Endothelial cell of umbilical vein (primary cell): Measurements from ENCODE around the gene TSHB. TPM values are rescaled to one million over a fixed set of nuclear protein-coding genes. Genes with fewer than 3 reads are reported as not detected.

Source experiments
- BruUV-seq: library from RNA; stranded (reverse); fragments of 400-500 nt; replicated peaks from 2 replicates; lab custom pipeline; 2021; lab: Mats Ljungman, UMichigan
- CTCF ChIA-PET: fragments of 300-600, 350-600 bp; sonication (Branson Sonifier 250); formaldehyde crosslinking; loops from one replicate; lab custom pipeline; 2021; ENCODE audit warnings: antibody characterized with exemption, inconsistent platforms; lab: Charles Lee
- POLR2A ChIA-PET: fragments of 300-600, 350-600 bp; sonication (Branson Sonifier 250); formaldehyde crosslinking; loops from one replicate; lab custom pipeline; 2021; ENCODE audit warnings: antibody characterized with exemption, inconsistent platforms; lab: Charles Lee
- DNase-seq: peaks from one replicate; pipeline ENCODE4 v3.0.0-alpha.2; 2011; ENCODE audit warnings: low read depth, low spot score
- FAIRE-seq: peaks from 2 replicates; lab custom pipeline; 2011; peaks lifted over from hg19 to GRCh38; lab: Jason Lieb, UNC
- H2AFZ ChIP-seq: 2 replicates; pipeline ENCODE4 v1.6.0; 2012; ENCODE audit warnings: low read depth, low read length, control low read depth, inconsistent platforms
- H3K27ac ChIP-seq: 2 replicates; pipeline ENCODE4 v1.5.1; 2011; ENCODE audit warnings: low read depth, mild to moderate bottlenecking, control low read depth, low read length, moderate library complexity; ENCODE audit not compliant: insufficient read depth
- H3K27me3 ChIP-seq, 2 experiments: 2 replicates each; pipeline versions ENCODE4 v1.6.0 to v1.6.1; 2011; ENCODE audit warnings: low read length in 2 of 2, mixed read lengths in 1 of 2; ENCODE audit not compliant: control insufficient read depth in 2 of 2, insufficient read depth in 2 of 2
- H3K36me3 ChIP-seq, 2 experiments: 2 replicates in 1 of 2; 3 replicates in 1 of 2; pipeline ENCODE4 v1.5.1; 2011; ENCODE audit warnings: low read length in 2 of 2, mild to moderate bottlenecking in 1 of 2, moderate library complexity in 1 of 2; ENCODE audit not compliant: control insufficient read depth in 2 of 2, insufficient read depth in 2 of 2; ENCODE audit errors: extremely low read depth in 1 of 2
- H3K4me1 ChIP-seq: 3 replicates; pipeline ENCODE4 v1.5.1; 2011; ENCODE audit warnings: mild to moderate bottlenecking, low read length; ENCODE audit not compliant: control insufficient read depth, insufficient read depth; ENCODE audit errors: extremely low read depth
- H3K4me2 ChIP-seq: 2 replicates; pipeline ENCODE4 v1.6.1; 2011; ENCODE audit warnings: low read length, control low read depth, mixed read lengths; ENCODE audit not compliant: insufficient read depth
- H3K4me3 ChIP-seq, 3 experiments: fragments of 200-600 bp in 1 of 3; sonication (generic), shearing (Covaris generic) in 1 of 3; replicated peaks in 1 of 3; 2 replicates each; pipeline ENCODE4 v1.5.1; 2011 to 2016; ENCODE audit warnings: control low read depth in 3 of 3, low read length in 3 of 3, mild to moderate bottlenecking in 2 of 3, inconsistent platforms in 1 of 3, low read depth in 1 of 3, moderate library complexity in 1 of 3; ENCODE audit not compliant: insufficient read depth in 1 of 3
- H3K79me2 ChIP-seq: 2 replicates; pipeline ENCODE4 v1.6.0; 2012; ENCODE audit warnings: low read length, inconsistent platforms; ENCODE audit not compliant: control insufficient read depth, insufficient read depth
- H3K9ac ChIP-seq: replicated peaks from 2 replicates; pipeline ENCODE3; 2011; ENCODE audit warnings: low read length, control low read depth; ENCODE audit not compliant: insufficient read depth; ENCODE audit errors: extremely low read depth
- H3K9me1 ChIP-seq: replicated peaks from 3 replicates; pipeline ENCODE4 v1.6.0; 2011; ENCODE audit warnings: mild to moderate bottlenecking, low read length; ENCODE audit not compliant: control insufficient read depth, insufficient read depth; ENCODE audit errors: extremely low read depth
- H3K9me3 ChIP-seq: replicated peaks from 2 replicates; pipeline ENCODE4 v1.5.1; 2012; ENCODE audit warnings: low read length, inconsistent platforms; ENCODE audit not compliant: control insufficient read depth, insufficient read depth
- H4K20me1 ChIP-seq: replicated peaks from 2 replicates; pipeline ENCODE3; 2011; ENCODE audit warnings: mild to moderate bottlenecking, low read length; ENCODE audit not compliant: control insufficient read depth, insufficient read depth; ENCODE audit errors: extremely low read depth
- EZH2 ChIP-seq: IDR thresholded peaks from 2 replicates; pipeline ENCODE4 v1.6.1; 2012; ENCODE audit warnings: borderline replicate concordance, low read depth, mild to moderate bottlenecking, moderate library complexity, low read length, inconsistent platforms; ENCODE audit not compliant: severe bottlenecking
- FOS ChIP-seq: IDR thresholded peaks from 2 replicates; pipeline ENCODE4 v1.6.1; 2011; ENCODE audit warnings: mild to moderate bottlenecking, low read length, moderate library complexity, borderline replicate concordance; ENCODE audit not compliant: insufficient read depth
- GATA2 ChIP-seq: IDR thresholded peaks from 2 replicates; pipeline ENCODE4 v1.7.0; 2011; ENCODE audit warnings: low read depth, mild to moderate bottlenecking, moderate library complexity, mixed read lengths, low read length; ENCODE audit not compliant: insufficient read length, insufficient read depth
- JUN ChIP-seq: IDR thresholded peaks from 2 replicates; pipeline ENCODE4 v1.6.1; 2011; ENCODE audit warnings: borderline replicate concordance, low read depth; ENCODE audit not compliant: insufficient read length, insufficient read depth
- MAX ChIP-seq: IDR thresholded peaks from 2 replicates; pipeline ENCODE4 v1.6.1; 2011; ENCODE audit not compliant: insufficient read depth, insufficient read length
- MYC ChIP-seq: IDR thresholded peaks from one replicate; pipeline ENCODE4 v1.6.1; 2011; ENCODE audit warnings: mild to moderate bottlenecking, low read depth, low read length
- POLR2A ChIP-seq: IDR thresholded peaks from 2 replicates; pipeline ENCODE4 v1.6.1; 2012; ENCODE audit warnings: low read depth, mild to moderate bottlenecking, control low read depth, low read length
- POLR2AphosphoS5 ChIP-seq: IDR thresholded peaks from 2 replicates; pipeline ENCODE4 v1.6.1; 2012; ENCODE audit warnings: low read depth, mild to moderate bottlenecking, control low read depth, low read length, moderate library complexity; ENCODE audit not compliant: insufficient read depth
- dilution Hi-C: fragments of 300-500 bp; cut with MboI; formaldehyde crosslinking; loops from one replicate; pipeline ENCODE4 v1.15.0; 2019; ENCODE audit warnings: low sequenced_read_pairs; ENCODE audit not compliant: extremely low pct_ligation_motif_present
- intact Hi-C: fragments of 100-400 bp; cut with micrococcal nuclease; formaldehyde crosslinking; loops from one replicate; pipeline ENCODE4 v1.10.0; 2022
- polyA plus RNA-seq, 4 experiments: library from polyadenylated mRNA; depleted of rRNA in 3 of 4; stranded (reverse) in 3 of 4; unstranded in 1 of 4; fragments of >200 nt; gene quantifications; 2 replicates each; pipeline versions ENCODE4 v1.2.1 to v1.2.3, GENCODE V29; 2011 to 2012; ENCODE audit warnings: missing spikeins in 1 of 4
- total RNA-seq: library from RNA; stranded (reverse); gene quantifications from 2 replicates; pipeline ENCODE4 v1.2.3, GENCODE V29; 2021
- TF ChIP-seq, protein P1 (sequence below), 2 donors: IDR thresholded peaks; 1 replicate in 1 of 2; 2 replicates in 1 of 2; pipeline ENCODE4 v1.5.1; 2011; ENCODE audit warnings: low read length in 2 of 2, mild to moderate bottlenecking in 2 of 2, moderate library complexity in 2 of 2, control low read depth in 1 of 2, inconsistent platforms in 1 of 2, low read depth in 1 of 2; ENCODE audit not compliant: insufficient read depth in 1 of 2; ENCODE audit errors: extremely low read depth in 1 of 2

The TSHB gene
- total and polyA plus RNA-seq, 2 donors (not counting 3 experiments of a cell fraction or from before 2014, with no cell fraction given), result not detected

- TF ChIP-seq FOS, result no peak
- TF ChIP-seq, protein P1, sequence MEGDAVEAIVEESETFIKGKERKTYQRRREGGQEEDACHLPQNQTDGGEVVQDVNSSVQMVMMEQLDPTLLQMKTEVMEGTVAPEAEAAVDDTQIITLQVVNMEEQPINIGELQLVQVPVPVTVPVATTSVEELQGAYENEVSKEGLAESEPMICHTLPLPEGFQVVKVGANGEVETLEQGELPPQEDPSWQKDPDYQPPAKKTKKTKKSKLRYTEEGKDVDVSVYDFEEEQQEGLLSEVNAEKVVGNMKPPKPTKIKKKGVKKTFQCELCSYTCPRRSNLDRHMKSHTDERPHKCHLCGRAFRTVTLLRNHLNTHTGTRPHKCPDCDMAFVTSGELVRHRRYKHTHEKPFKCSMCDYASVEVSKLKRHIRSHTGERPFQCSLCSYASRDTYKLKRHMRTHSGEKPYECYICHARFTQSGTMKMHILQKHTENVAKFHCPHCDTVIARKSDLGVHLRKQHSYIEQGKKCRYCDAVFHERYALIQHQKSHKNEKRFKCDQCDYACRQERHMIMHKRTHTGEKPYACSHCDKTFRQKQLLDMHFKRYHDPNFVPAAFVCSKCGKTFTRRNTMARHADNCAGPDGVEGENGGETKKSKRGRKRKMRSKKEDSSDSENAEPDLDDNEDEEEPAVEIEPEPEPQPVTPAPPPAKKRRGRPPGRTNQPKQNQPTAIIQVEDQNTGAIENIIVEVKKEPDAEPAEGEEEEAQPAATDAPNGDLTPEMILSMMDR (IDR thresholded peaks at IDR 0.05; ENCODE audit: extremely low read depth in 1 of 2, insufficient read depth in 1 of 2, low read depth in 1 of 2, low read length in 2 of 2), result peak in 1 of 2 donors; percentile 3
- dilution Hi-C loops (no loop called here), intact Hi-C loops (loop anchor here (10.0 kb wide), 1 partner anchor 697 kb away; no protein-coding TSS in a partner anchor)
- H3K36me3 ChIP-seq, result no peaks in the 10 kb centered on the region
- H3K4me3 ChIP-seq, result no peak overlapping the region
- ChIA-PET POLR2A (no interaction called here), CTCF (interaction anchor here (0.6 to 2.8 kb wide), 8 partner anchors 8 to 695 kb away, joined by 3 to 19 read pairs (median 3); no protein-coding TSS in a partner anchor)
- no peaks in the 10 kb centered on the region for H3K4me1 ChIP-seq
- no peak overlapping the region for H2AFZ ChIP-seq
- H3K9ac ChIP-seq, result no peak overlapping the region
- H3K79me2 ChIP-seq, result no peaks in the 10 kb centered on the region
- peaks cover 4 to 6% of the 10 kb centered on the region in 2 experiments for H3K27me3 ChIP-seq
- DNase-seq (no peak), FAIRE-seq (no peak)
- H3K27ac ChIP-seq, result no peak overlapping the region
- H3K9me3 ChIP-seq, result no peaks in the 10 kb centered on the region
- H3K4me2 ChIP-seq, result no peak overlapping the region
- no peaks in the 10 kb centered on the region for H3K9me1 ChIP-seq
- BruUV-seq, result no TSS peak
- no peaks in the 10 kb centered on the region for H4K20me1 ChIP-seq
Observed at GRCh38 chr1:115041654-115042053, 12.0 kb downstream of the TSHB start.

GRCh38 chr1:115046751-115047150 lies 17.1 kb downstream of the TSHB start:
- CTCF ChIA-PET, result no interaction called here
- FAIRE-seq, result no peak
- no peak for DNase-seq

More at GRCh38 chr1:115046751-115047150, 17.1 kb downstream of the TSHB start:
- intact Hi-C loops (loop anchor here (10.0 kb wide), 1 partner anchor 702 kb away; no protein-coding TSS in a partner anchor), dilution Hi-C loops (no loop called here)
- no peak for TF ChIP-seq POLR2AphosphoS5
- TF ChIP-seq, protein P1 (IDR thresholded peaks at IDR 0.05; ENCODE audit: extremely low read depth in 1 of 2, insufficient read depth in 1 of 2, low read depth in 1 of 2, low read length in 2 of 2), result no peak
- TF ChIP-seq MYC, result no peak
- TF ChIP-seq MAX, result no peak
- TF ChIP-seq JUN, result no peak
- no peak for TF ChIP-seq GATA2
- TF ChIP-seq EZH2, result no peak
- no peak for TF ChIP-seq FOS
- TF ChIP-seq POLR2A, result no peak
- Histone ChIP-seq H3K9me3 (no peaks in the 10 kb centered on the region), H3K4me1 (no peaks in the 10 kb centered on the region), H3K9ac (no peak overlapping the region), H3K27me3 (no peaks in the 10 kb centered on the region), H3K9me1 (no peaks in the 10 kb centered on the region), H3K4me2 (no peak overlapping the region), H3K27ac (no peak overlapping the region), H3K36me3 (no peaks in the 10 kb centered on the region), H3K4me3 (no peak overlapping the region), H3K79me2 (no peaks in the 10 kb centered on the region), H2AFZ (no peak overlapping the region), H4K20me1 (no peaks in the 10 kb centered on the region)
- BruUV-seq, result no TSS peak
- POLR2A ChIA-PET, result no interaction called here
